HepG2 (cell line): ENCODE measurements around the gene NKD2. TPM values are rescaled to one million over a fixed set of nuclear protein-coding genes. Genes with fewer than 3 reads are reported as not detected.

Experiments used
- ATAC-seq: fragments of 200-7000 bp; cut with Tn5 transposase; 3 replicates; pipeline ENCODE4 v1.9.1; 2020; ENCODE audit warnings: mild to moderate bottlenecking, moderate library complexity
- BruUV-seq: library from RNA; stranded (reverse); fragments of 400-500 nt; replicated peaks from 2 replicates; lab custom pipeline; 2021; lab: Mats Ljungman, UMichigan
- CTCF ChIA-PET: fragments of 300-600 bp; formaldehyde crosslinking; extraction: SDS; loops from one replicate; lab custom pipeline; 2021; ENCODE audit warnings: low total read pairs, inconsistent platforms, low intra/inter-chr PET ratio; lab: Yijun Ruan, JAX
- POLR2A ChIA-PET: fragments of 350-600 bp; sonication (Branson Sonifier 250); formaldehyde crosslinking; loops from one replicate; lab custom pipeline; 2020; ENCODE audit warnings: antibody characterized with exemption, inconsistent platforms; lab: Yijun Ruan, JAX
- DNase-seq: peaks from one replicate; pipeline ENCODE4 v3.0.0-alpha.2; 2015; ENCODE audit warnings: low spot score
- FAIRE-seq: peaks from 3 replicates; lab custom pipeline; 2011; peaks lifted over from hg19 to GRCh38; lab: Jason Lieb, UNC
- H2AFZ ChIP-seq: one replicate; pipeline ENCODE4 v1.6.1; 2011; ENCODE audit warnings: low read length, inconsistent platforms
- H3K27ac ChIP-seq: fragments of 300-600 bp; 3 replicates; pipeline ENCODE4 v1.8.0; 2011; ENCODE audit warnings: mixed run types, mild to moderate bottlenecking, mixed read lengths, low read length, inconsistent platforms; ENCODE audit not compliant: insufficient read depth; ENCODE audit errors: extremely low read length
- H3K27me3 ChIP-seq, 2 experiments: fragments of 200-600 bp in 1 of 2; 2 replicates in 1 of 2; 3 replicates in 1 of 2; pipeline versions ENCODE4 v1.6.0 to v1.8.0; 2011; ENCODE audit warnings: low read length in 2 of 2, mild to moderate bottlenecking in 2 of 2, moderate library complexity in 2 of 2, inconsistent platforms in 1 of 2; ENCODE audit not compliant: insufficient read depth in 2 of 2, control insufficient read depth in 1 of 2
- H3K36me3 ChIP-seq, 2 experiments: fragments of 200-600 bp in 1 of 2; replicated peaks in 1 of 2; 2 replicates in 1 of 2; 3 replicates in 1 of 2; pipeline versions ENCODE4 v1.5.1 to v1.8.0; 2011; ENCODE audit warnings: low read length in 2 of 2, inconsistent platforms in 1 of 2; ENCODE audit not compliant: insufficient read depth in 2 of 2, control insufficient read depth in 1 of 2
- H3K4me1 ChIP-seq: 2 replicates; pipeline ENCODE4 v1.5.1; 2012; ENCODE audit warnings: low read length, inconsistent platforms; ENCODE audit not compliant: insufficient read depth
- H3K4me2 ChIP-seq: 2 replicates; pipeline ENCODE4 v1.6.0; 2011; ENCODE audit warnings: low read depth, low read length, inconsistent platforms
- H3K4me3 ChIP-seq, 3 experiments: fragments of 200-600 bp in 1 of 3; sonication (generic), shearing (Covaris generic) in 1 of 3; replicated peaks in 1 of 3; 2 replicates each; pipeline ENCODE4 v1.5.1; 2011 to 2016; ENCODE audit warnings: low read length in 3 of 3, inconsistent platforms in 2 of 3, low read depth in 2 of 3, mild to moderate bottlenecking in 2 of 3, control low read depth in 1 of 3, mixed read lengths in 1 of 3; ENCODE audit not compliant: insufficient read depth in 1 of 3
- H3K79me2 ChIP-seq: one replicate; pipeline ENCODE4 v1.6.1; 2011; ENCODE audit warnings: low read length, inconsistent platforms; ENCODE audit not compliant: insufficient read depth
- H3K9ac ChIP-seq: 2 replicates; pipeline ENCODE4 v1.6.0; 2011; ENCODE audit warnings: mild to moderate bottlenecking, low read depth, low read length, inconsistent platforms; ENCODE audit not compliant: insufficient read depth
- H3K9me3 ChIP-seq: 2 replicates; pipeline ENCODE4 v1.5.1; 2012; ENCODE audit warnings: mild to moderate bottlenecking, low read length
- H4K20me1 ChIP-seq: 2 replicates; pipeline ENCODE4 v1.6.0; 2011; ENCODE audit warnings: inconsistent platforms, mild to moderate bottlenecking, low read length, moderate library complexity; ENCODE audit not compliant: insufficient read depth
- DRAP1 ChIP-seq: IDR thresholded peaks from 2 replicates; pipeline ENCODE4 v1.6.1; 2016; ENCODE audit warnings: missing genetic modification reagents, missing compliant biosample characterization
- GLMP ChIP-seq: sonication (generic); formaldehyde crosslinking; IDR thresholded peaks from 2 replicates; pipeline ENCODE4 v1.9.0; 2021; ENCODE audit warnings: missing genetic modification reagents, mild to moderate bottlenecking, borderline replicate concordance
- GPN1 ChIP-seq: sonication (generic); formaldehyde crosslinking; IDR thresholded peaks from 2 replicates; pipeline ENCODE4 v1.5.1; 2020; ENCODE audit warnings: missing genetic modification reagents, borderline replicate concordance
- PATZ1 ChIP-seq: sonication (generic); formaldehyde crosslinking; IDR thresholded peaks from 2 replicates; pipeline ENCODE4 v1.4.0; 2020; ENCODE audit warnings: missing genetic modification reagents
- PAXIP1 ChIP-seq: sonication (generic); formaldehyde crosslinking; conservative IDR thresholded peaks from 2 replicates; pipeline ENCODE4 v1.4.0; 2020; ENCODE audit warnings: mild to moderate bottlenecking, missing genetic modification reagents, moderate library complexity
- ZFYVE20 ChIP-seq: sonication (generic); formaldehyde crosslinking; IDR thresholded peaks from 2 replicates; pipeline ENCODE4 v1.8.0; 2023; ENCODE audit warnings: low read depth, mild to moderate bottlenecking, moderate library complexity, missing genetic modification reagents, borderline replicate concordance
- WGBS: methylation state at CpG from one replicate; pipeline ENCODE4 v1.1.6; 2017; ENCODE audit warnings: low lambda C conversion rate; 5-methylcytosine and 5-hydroxymethylcytosine counted together
- in situ Hi-C: cut with HindIII; loops from 2 replicates; pipeline ENCODE4 v1.10.0; 2017; ENCODE audit warnings: low pct_unique_long_range_greater_than_20kb; ENCODE audit not compliant: extremely low pct_ligation_motif_present
- intact Hi-C: fragments of 100-400 bp; cut with micrococcal nuclease; formaldehyde crosslinking; loops from one replicate; pipeline ENCODE4 v1.10.0; 2022; ENCODE audit not compliant: unreplicated experiment
- polyA plus RNA-seq, 8 experiments: library from polyadenylated mRNA; depleted of rRNA in 3 of 8; stranded (reverse) in 7 of 8; unstranded in 1 of 8; fragments of >200 nt; fragmentation: Illumina TruSeq in 4 of 8; extraction: Trizol in 4 of 8; gene quantifications; 2 replicates each; pipeline versions ENCODE4 v1.2.1 to v1.2.3, GENCODE V29; 2011 to 2016; ENCODE audit warnings: low read depth in 4 of 8, missing spikeins in 1 of 8, mixed read lengths in 1 of 8; ENCODE audit not compliant: insufficient read depth in 1 of 8
- total RNA-seq, 5 experiments: library from RNA; depleted of rRNA; stranded (reverse); fragments of >200 nt; fragmentation: Illumina TruSeq; extraction: Trizol; gene quantifications; 2 replicates each; pipeline ENCODE4 v1.2.3, GENCODE V29; 2016; ENCODE audit warnings: low read depth in 1 of 5

NKD2 gene
- total and polyA plus RNA-seq, 2 of the 13 experiments (the other 11 are each of a cell fraction or from before 2014, with no cell fraction given): 0.53 to 0.82 TPM

- H3K4me2 ChIP-seq: no peak overlapping the region
- in situ Hi-C loops: no loop called here
- no peak for TF ChIP-seq ZFYVE20 (CRISPR knock-in tag)
- H3K4me1 ChIP-seq: peaks cover 33% of the 10 kb centered on the region
- DNase-seq: no peak
- CTCF ChIA-PET: no interaction called here
- no peak overlapping the region for H3K4me3 ChIP-seq
- H3K27ac ChIP-seq: no peak overlapping the region
- BruUV-seq: no TSS peak
- intact Hi-C loops: no loop called here
- FAIRE-seq: no peak
- no peak for ATAC-seq
- no peak overlapping the region for H2AFZ ChIP-seq
- peaks cover 7 to 72% of the 10 kb centered on the region in 2 experiments; a peak in 4 of 5 replicates for H3K27me3 ChIP-seq
- no peaks in the 10 kb centered on the region for H3K36me3 ChIP-seq
- no CpG with 5 or more reads among the region's 27 CpGs for WGBS
- H3K79me2 ChIP-seq: no peaks in the 10 kb centered on the region
- H3K9ac ChIP-seq: no peak overlapping the region
- no peaks in the 10 kb centered on the region for H4K20me1 ChIP-seq
- H3K9me3 ChIP-seq: no peaks in the 10 kb centered on the region
- POLR2A ChIA-PET: no interaction called here
Measured at GRCh38 chr5:961002-961710, 47.4 kb upstream of the NKD2 start.

GRCh38 chr5:961711-962240 is 46.8 kb upstream of the NKD2 start:
- Histone ChIP-seq H3K27ac (no peak overlapping the region), H4K20me1 (no peaks in the 10 kb centered on the region), H3K27me3 (peaks cover 7 to 71% of the 10 kb centered on the region in 2 experiments; a peak in 4 of 5 replicates), H3K9me3 (no peaks in the 10 kb centered on the region), H3K4me3 (no peak overlapping the region), H3K36me3 (no peaks in the 10 kb centered on the region), H3K4me2 (no peak overlapping the region), H3K9ac (no peak overlapping the region), H3K79me2 (no peaks in the 10 kb centered on the region), H3K4me1 (peaks cover 27% of the 10 kb centered on the region), H2AFZ (no peak overlapping the region)
- CTCF ChIA-PET: no interaction called here
- no peak for DNase-seq
- BruUV-seq: no TSS peak
- in situ Hi-C loops: no loop called here
- WGBS: 53% methylated on average over 14 of the region's 24 CpGs
- intact Hi-C loops: no loop called here
- no peak for ATAC-seq
- POLR2A ChIA-PET: no interaction called here
- FAIRE-seq: no peak
- TF ChIP-seq DRAP1 (CRISPR knock-in tag) (no peak), GPN1 (CRISPR knock-in tag) (no peak), PATZ1 (CRISPR knock-in tag) (no peak), GLMP (CRISPR knock-in tag) (no peak), PAXIP1 (CRISPR knock-in tag) (no peak)
